Fibroblast of pulmonary artery (primary cell): ENCODE measurements around the gene GRIFIN.
A peak's percentile ranks its signal among the peaks of the same experiment; 100 is the strongest.

Source experiments
- DNase-seq: peaks from one replicate; pipeline ENCODE4 v3.0.0-alpha.2; 2010; ENCODE audit warnings: low read depth
- H3K4me3 ChIP-seq: replicated peaks from 2 replicates; pipeline ENCODE4 v1.5.1; 2011; ENCODE audit warnings: low read depth, mild to moderate bottlenecking, control low read depth, low read length, moderate library complexity
- CTCF ChIP-seq: IDR thresholded peaks from 2 replicates; pipeline ENCODE4 v1.5.1; 2011; ENCODE audit warnings: mild to moderate bottlenecking, control low read depth, low read length, inconsistent platforms; ENCODE audit errors: missing control alignments

Gene GRIFIN

GRCh38 chr7:2482725-2483451 lies 6.7 kb upstream of the GRIFIN start:
- no peak overlapping the region for H3K4me3 ChIP-seq
- DNase-seq: peak; percentile 29
- no peak for TF ChIP-seq CTCF

GRCh38 chr7:2481195-2481594 lies 5.0 kb upstream of the GRIFIN start:
- TF ChIP-seq CTCF: no peak

GRCh38 chr7:2480070-2480408 lies 3.8 kb upstream of the GRIFIN start:
- DNase-seq: no peak
- no peak for TF ChIP-seq CTCF
- H3K4me3 ChIP-seq: no peak overlapping the region

More at GRCh38 chr7:2481195-2481594, 5.0 kb upstream of the GRIFIN start:
- no peak for DNase-seq
- no peak overlapping the region for H3K4me3 ChIP-seq

GRCh38 chr7:2479276-2480069 lies 3.3 kb upstream of the GRIFIN start:
- no peak for DNase-seq
- TF ChIP-seq CTCF: no peak
- H3K4me3 ChIP-seq: no peak overlapping the region

GRCh38 chr7:2478800-2479199 lies 2.6 kb upstream of the GRIFIN start:
- H3K4me3 ChIP-seq: no peak overlapping the region
- no peak for TF ChIP-seq CTCF
- no peak for DNase-seq

- H3K4me3 ChIP-seq: no peak overlapping the region
- DNase-seq: no peak
- TF ChIP-seq CTCF: no peak
Observed at GRCh38 chr7:2478399-2478785, 2.2 kb upstream of the GRIFIN start.
